Vagina (tissue), 2 donors: Measurements from ENCODE around the gene TIMM23B.
"Not testable (repeated sequence)": the region's sequence is repeated elsewhere in the genome, so short reads cannot be mapped to it uniquely, and the experiment has no call there.

Source experiments
- POLR2A ChIP-seq, 2 donors: fragments of 450-650 bp; IDR thresholded peaks; one replicate each; pipeline ENCODE4 v1.6.1; 2017; ENCODE audit warnings: antibody characterized with exemption in 2 of 2, mild to moderate bottlenecking in 2 of 2, moderate library complexity in 2 of 2
- TF ChIP-seq, protein P1 (sequence below), 3 experiments: fragments of 450-650 bp in 2 of 3; fragments of 200-600 bp in 1 of 3; sonication (generic) in 1 of 3; IDR thresholded peaks; one replicate each; pipeline ENCODE4 v1.5.1; 2017 to 2019; ENCODE audit warnings: antibody characterized with exemption in 3 of 3, mild to moderate bottlenecking in 2 of 3, moderate library complexity in 2 of 3

DNA sequence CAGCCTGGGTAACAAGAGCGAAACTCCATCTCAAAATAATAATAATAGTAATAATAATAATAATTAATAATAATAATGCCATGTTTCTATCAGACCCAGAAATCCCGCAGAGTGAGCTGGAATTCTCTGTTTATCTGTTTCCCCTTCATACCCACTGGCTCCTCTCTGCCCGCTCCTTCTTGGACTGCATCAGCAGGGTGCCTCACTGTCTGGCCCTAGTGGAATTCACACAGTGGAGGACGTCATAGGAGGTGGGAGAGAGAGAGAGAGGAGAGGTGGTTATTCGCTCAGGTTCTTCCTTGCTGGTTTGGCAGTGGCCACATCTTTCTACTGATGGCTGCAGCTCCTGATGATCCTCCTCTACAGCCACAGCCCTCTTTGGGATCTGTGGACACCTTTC, 75.1 kb downstream of the TIMM23B start:
- not testable (repeated sequence) for TF ChIP-seq POLR2A (IDR thresholded peaks at IDR 0.05)
- TF ChIP-seq, protein P1, sequence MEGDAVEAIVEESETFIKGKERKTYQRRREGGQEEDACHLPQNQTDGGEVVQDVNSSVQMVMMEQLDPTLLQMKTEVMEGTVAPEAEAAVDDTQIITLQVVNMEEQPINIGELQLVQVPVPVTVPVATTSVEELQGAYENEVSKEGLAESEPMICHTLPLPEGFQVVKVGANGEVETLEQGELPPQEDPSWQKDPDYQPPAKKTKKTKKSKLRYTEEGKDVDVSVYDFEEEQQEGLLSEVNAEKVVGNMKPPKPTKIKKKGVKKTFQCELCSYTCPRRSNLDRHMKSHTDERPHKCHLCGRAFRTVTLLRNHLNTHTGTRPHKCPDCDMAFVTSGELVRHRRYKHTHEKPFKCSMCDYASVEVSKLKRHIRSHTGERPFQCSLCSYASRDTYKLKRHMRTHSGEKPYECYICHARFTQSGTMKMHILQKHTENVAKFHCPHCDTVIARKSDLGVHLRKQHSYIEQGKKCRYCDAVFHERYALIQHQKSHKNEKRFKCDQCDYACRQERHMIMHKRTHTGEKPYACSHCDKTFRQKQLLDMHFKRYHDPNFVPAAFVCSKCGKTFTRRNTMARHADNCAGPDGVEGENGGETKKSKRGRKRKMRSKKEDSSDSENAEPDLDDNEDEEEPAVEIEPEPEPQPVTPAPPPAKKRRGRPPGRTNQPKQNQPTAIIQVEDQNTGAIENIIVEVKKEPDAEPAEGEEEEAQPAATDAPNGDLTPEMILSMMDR (IDR thresholded peaks at IDR 0.05) = not testable (repeated sequence)
